Upper lobe of left lung (tissue), 6 donors: ENCODE data around the gene PAPSS2. TPM values are rescaled to one million over a fixed set of nuclear protein-coding genes. Genes with fewer than 3 reads are reported as not detected.

Source experiments
- ATAC-seq, 2 donors: fragments of 200-7000 bp; cut with Tn5 transposase; one replicate each; pipeline ENCODE4 v1.9.1; 2022; ENCODE audit warnings: mild to moderate bottlenecking in 2 of 2, moderate library complexity in 2 of 2; ENCODE audit not compliant: low FRiP score in 2 of 2
- DNase-seq, 2 donors: peaks; one replicate each; pipeline ENCODE4 v3.0.0-alpha.2; 2019 to 2020
- H3K27ac ChIP-seq, 4 donors: fragments of 200-600 bp; sonication (generic); one replicate each; pipeline ENCODE4 v1.5.1; 2016 to 2019
- H3K27me3 ChIP-seq, 4 donors: fragments of 200-600 bp; sonication (generic); one replicate each; pipeline ENCODE4 v1.5.1; 2017 to 2019
- H3K36me3 ChIP-seq, 4 donors: fragments of 200-600 bp; sonication (generic); one replicate each; pipeline ENCODE4 v1.5.1; 2016 to 2019
- H3K4me1 ChIP-seq, 4 donors: fragments of 200-600 bp; sonication (generic); one replicate each; pipeline ENCODE4 v1.5.1; 2018 to 2019
- H3K4me3 ChIP-seq, 4 donors: fragments of 200-600 bp; sonication (generic); one replicate each; pipeline ENCODE4 v1.5.1; 2017 to 2019; ENCODE audit warnings: mild to moderate bottlenecking in 2 of 4, moderate library complexity in 1 of 4
- H3K9me3 ChIP-seq, 4 donors: fragments of 200-600 bp; sonication (generic); one replicate each; pipeline ENCODE4 v1.5.1; 2018 to 2019
- CTCF ChIP-seq, 6 experiments: fragments of 450-650 bp in 4 of 6; fragments of 200-600 bp in 2 of 6; sonication (generic) in 2 of 6; IDR thresholded peaks; one replicate each; pipeline ENCODE4 v1.5.1; 2016 to 2019; ENCODE audit warnings: antibody characterized with exemption in 6 of 6
- EP300 ChIP-seq, 4 donors: sonication (generic); formaldehyde crosslinking; IDR thresholded peaks; one replicate each; pipeline ENCODE4 v1.5.1; 2017; ENCODE audit warnings: antibody characterized with exemption in 4 of 4, control low read depth in 2 of 4
- POLR2A ChIP-seq, 4 donors: fragments of 450-650 bp; IDR thresholded peaks; one replicate each; pipeline ENCODE4 v1.5.1; 2016 to 2017; ENCODE audit warnings: antibody characterized with exemption in 4 of 4, mild to moderate bottlenecking in 2 of 4
- POLR2AphosphoS5 ChIP-seq, 2 donors: sonication (generic); formaldehyde crosslinking; IDR thresholded peaks; one replicate each; pipeline ENCODE4 v1.5.1; 2017; ENCODE audit warnings: antibody characterized with exemption in 2 of 2
- WGBS, 2 donors: methylation state at CpG; one replicate each; pipeline ENCODE4 v1.1.5; 2017 to 2018; 5-methylcytosine and 5-hydroxymethylcytosine counted together
- total RNA-seq, 6 donors: library from RNA; depleted of rRNA in 4 of 6; stranded (reverse); fragments of >200 nt in 4 of 6; gene quantifications; one replicate each; pipeline versions ENCODE4 v1.1.0 to v1.2.1, GENCODE V29; 2016 to 2021
- donor health status: DM: no; HTN: no; CAD: no; lungs with moderate emphysema.
- donor health status: DM: no; HTN: yes; CAD: no; lungs with severe emphysema.

Gene PAPSS2
- total RNA-seq, 6 donors from 2014 or later = 48.2 to 217 (median 159) TPM

GRCh38 chr10:87625661-87626060 is 34.0 kb upstream of the PAPSS2 start:
- H3K36me3 ChIP-seq = no peaks in the 10 kb centered on the region
- ATAC-seq (no peak), DNase-seq (no peak)
- no peak overlapping the region for H3K4me3 ChIP-seq
- 68 to 77% methylated on average over 1 of the region's 1 CpG for WGBS, 2 donors
- TF ChIP-seq EP300 (IDR thresholded peaks at IDR 0.05) (no peak), POLR2A (IDR thresholded peaks at IDR 0.05) (no peak), CTCF (IDR thresholded peaks at IDR 0.05) (no peak), POLR2AphosphoS5 (IDR thresholded peaks at IDR 0.05) (no peak)
- peaks cover 0 to 3% (median 1%) of the 10 kb centered on the region in 4 donors for H3K4me1 ChIP-seq
- peak overlapping the region; percentile 52 to 81 (median 68) for H3K27ac ChIP-seq
- H3K9me3 ChIP-seq = no peaks in the 10 kb centered on the region
- no peaks in the 10 kb centered on the region for H3K27me3 ChIP-seq

- H3K4me3 ChIP-seq = no peak overlapping the region
- peak overlapping the region; percentile 52 to 81 (median 68) for H3K27ac ChIP-seq
- peaks cover 0 to 3% (median 1%) of the 10 kb centered on the region in 4 donors for H3K4me1 ChIP-seq
- no peaks in the 10 kb centered on the region for H3K27me3 ChIP-seq
- peak in 1 of 2 donors; percentile 81 for DNase-seq
- TF ChIP-seq POLR2AphosphoS5 (IDR thresholded peaks at IDR 0.05) (peak; percentile 40 to 60), EP300 (IDR thresholded peaks at IDR 0.05) (peak in 3 of 4 donors; percentile 60 to 74 (median 61)), CTCF (IDR thresholded peaks at IDR 0.05) (no peak), POLR2A (IDR thresholded peaks at IDR 0.05) (peak in 1 of 4 donors; percentile 11)
- 68 to 82% methylated on average over 1 of the region's 1 CpG for WGBS, 2 donors
- H3K36me3 ChIP-seq = no peaks in the 10 kb centered on the region
- H3K9me3 ChIP-seq = no peaks in the 10 kb centered on the region
- peak; percentile 47 to 91 for ATAC-seq
Measured at GRCh38 chr10:87626422-87626892, 33.2 kb upstream of the PAPSS2 start.

GRCh38 chr10:87630171-87630570 is 29.5 kb upstream of the PAPSS2 start:
- Histone ChIP-seq H3K27me3 (no peaks in the 10 kb centered on the region), H3K27ac (no peak overlapping the region), H3K9me3 (no peaks in the 10 kb centered on the region), H3K4me3 (no peak overlapping the region), H3K36me3 (no peaks in the 10 kb centered on the region), H3K4me1 (peaks cover 0 to 3% (median 1%) of the 10 kb centered on the region in 4 donors)
- no peak for ATAC-seq
- 87 to 95% methylated on average over 7 of the region's 7 CpGs for WGBS, 2 donors
- TF ChIP-seq CTCF (IDR thresholded peaks at IDR 0.05) (no peak), POLR2A (IDR thresholded peaks at IDR 0.05) (no peak), EP300 (IDR thresholded peaks at IDR 0.05) (no peak), POLR2AphosphoS5 (IDR thresholded peaks at IDR 0.05) (no peak)
- DNase-seq = no peak

GRCh38 chr10:87632454-87632853 is 27.2 kb upstream of the PAPSS2 start:
- ATAC-seq = no peak
- Histone ChIP-seq H3K27ac (no peak overlapping the region), H3K9me3 (no peaks in the 10 kb centered on the region), H3K4me1 (peaks cover 0 to 3% (median 0%) of the 10 kb centered on the region in 4 donors), H3K36me3 (no peaks in the 10 kb centered on the region), H3K4me3 (no peak overlapping the region), H3K27me3 (no peaks in the 10 kb centered on the region)
- no peak for DNase-seq
- WGBS, 2 donors = 80 to 88% methylated on average over 4 of the region's 4 CpGs
- TF ChIP-seq POLR2AphosphoS5 (IDR thresholded peaks at IDR 0.05) (no peak), CTCF (IDR thresholded peaks at IDR 0.05) (no peak), POLR2A (IDR thresholded peaks at IDR 0.05) (no peak), EP300 (IDR thresholded peaks at IDR 0.05) (no peak)

- Histone ChIP-seq H3K36me3 (no peaks in the 10 kb centered on the region), H3K4me1 (peaks cover 0 to 3% (median 0%) of the 10 kb centered on the region in 4 donors), H3K9me3 (no peaks in the 10 kb centered on the region), H3K4me3 (no peak overlapping the region), H3K27me3 (no peaks in the 10 kb centered on the region), H3K27ac (no peak overlapping the region)
- DNase-seq (no peak), ATAC-seq (no peak)
- no peak for TF ChIP-seq CTCF (IDR thresholded peaks at IDR 0.05)
- TF ChIP-seq POLR2AphosphoS5 (IDR thresholded peaks at IDR 0.05) = no peak
- TF ChIP-seq POLR2A (IDR thresholded peaks at IDR 0.05) = no peak
- TF ChIP-seq EP300 (IDR thresholded peaks at IDR 0.05) = no peak
- WGBS, 2 donors = 94 to 95% methylated on average over 2 of the region's 2 CpGs
Measured at GRCh38 chr10:87634311-87634710, 25.4 kb upstream of the PAPSS2 start.
